K562 (cell line): ENCODE measurements around the gene HTRA3. TPM values are rescaled to one million over a fixed set of nuclear protein-coding genes. Genes with fewer than 3 reads are reported as not detected.

Source experiments
- BCL6 ChIP-seq: fragments of 250-450 bp; sonication (Bioruptor Pico); IDR thresholded peaks from 2 replicates; pipeline ENCODE4 v1.4.0; 2020
- CREB1 ChIP-seq, 2 experiments: sonication (generic) in 1 of 2; formaldehyde crosslinking in 1 of 2; IDR thresholded peaks; 2 replicates each; pipeline versions ENCODE4 v1.6.1 to v1.8.0; 2012 to 2022; ENCODE audit warnings: inconsistent platforms in 1 of 2, mild to moderate bottlenecking in 1 of 2, missing genetic modification reagents in 1 of 2, moderate library complexity in 1 of 2
- FOS ChIP-seq: IDR thresholded peaks from 3 replicates; pipeline ENCODE4 v1.6.1; 2011; ENCODE audit not compliant: insufficient read length; ENCODE audit errors: extremely low read depth
- HNRNPH1 ChIP-seq: fragments of 200-400 bp; formaldehyde crosslinking; optimal IDR thresholded peaks from 2 replicates; pipeline ENCODE3; 2017; ENCODE audit warnings: low read depth, mild to moderate bottlenecking, low read length, moderate library complexity
- ILK ChIP-seq: fragments of 450-650 bp; IDR thresholded peaks from 2 replicates; pipeline ENCODE4 v1.6.1; 2016; ENCODE audit warnings: missing genetic modification characterization, low read depth, mild to moderate bottlenecking, missing compliant biosample characterization, moderate library complexity, borderline replicate concordance
- KAT2B ChIP-seq: IDR thresholded peaks from one replicate; pipeline ENCODE4 v1.6.1; 2012; ENCODE audit warnings: low read depth, mild to moderate bottlenecking, control low read depth, inconsistent platforms, low read length, moderate library complexity
- POLR3A ChIP-seq: IDR thresholded peaks from 2 replicates; pipeline ENCODE4 v1.6.1; 2011; ENCODE audit warnings: borderline replicate concordance, mild to moderate bottlenecking, moderate library complexity; ENCODE audit not compliant: insufficient read length, insufficient read depth; ENCODE audit errors: extremely low read depth
- REST ChIP-seq, 2 experiments: fragments of 450-650 bp; formaldehyde crosslinking in 1 of 2; IDR thresholded peaks; 2 replicates each; pipeline versions ENCODE4 v1.4.0 to v1.6.1; 2014 to 2020; ENCODE audit warnings: mild to moderate bottlenecking in 2 of 2, borderline replicate concordance in 1 of 2, low read depth in 1 of 2
- STAG1 ChIP-seq: sonication (generic); formaldehyde crosslinking; IDR thresholded peaks from 2 replicates; pipeline ENCODE4 v1.5.0; 2020; ENCODE audit warnings: missing genetic modification reagents, borderline replicate concordance
- TCF7 ChIP-seq: sonication (generic); IDR thresholded peaks from 2 replicates; pipeline ENCODE4 v1.6.1; 2016; ENCODE audit warnings: antibody characterized with exemption, borderline replicate concordance
- YBX1 ChIP-seq: fragments of 450-650 bp; IDR thresholded peaks from 2 replicates; pipeline ENCODE4 v1.7.1; 2016; ENCODE audit warnings: mild to moderate bottlenecking
- ZKSCAN3 ChIP-seq: fragments of 250-450 bp; sonication (Bioruptor Pico); IDR thresholded peaks from 2 replicates; pipeline ENCODE4 v1.4.0; 2020
- ZNF699 ChIP-seq: fragments of 250-450 bp; sonication (Bioruptor Pico); IDR thresholded peaks from 2 replicates; pipeline ENCODE4 v1.8.0; 2021; ENCODE audit warnings: mild to moderate bottlenecking, moderate library complexity; ENCODE audit not compliant: insufficient replicate concordance
- polyA plus RNA-seq, 8 experiments: library from polyadenylated mRNA; depleted of rRNA in 4 of 8; stranded (reverse) in 5 of 8; unstranded in 3 of 8; fragments of >200 nt; fragmentation: Nextera tagmentation in 2 of 8; fragmentation: Illumina TruSeq in 1 of 8; extraction: Ambion mirVana in 2 of 8; extraction: Trizol in 1 of 8; gene quantifications; 2 replicates each; pipeline versions ENCODE4 v1.2.1 to v1.2.3, GENCODE V29; 2011 to 2014; ENCODE audit warnings: inconsistent platforms in 1 of 8, missing spikeins in 1 of 8
- total RNA-seq, 7 experiments: library from RNA; depleted of rRNA in 6 of 7; stranded (reverse); fragments of >200 nt in 6 of 7; fragmentation: Illumina TruSeq in 2 of 7; extraction: Trizol in 2 of 7; gene quantifications; 2 replicates each; pipeline versions ENCODE4 v1.2.1 to v1.2.3, GENCODE V29; 2011 to 2021; ENCODE audit warnings: low replicate concordance in 1 of 7
- TF ChIP-seq, protein P1 (sequence below): fragments of 250-450 bp; sonication (Bioruptor Pico); IDR thresholded peaks from 2 replicates; pipeline ENCODE4 v1.5.0; 2021; ENCODE audit warnings: mild to moderate bottlenecking, borderline replicate concordance
- TF ChIP-seq, protein P2 (sequence below): IDR thresholded peaks from 2 replicates; pipeline ENCODE4 v1.6.1; 2011; ENCODE audit warnings: borderline replicate concordance, low read depth, mild to moderate bottlenecking, moderate library complexity, low read length; ENCODE audit not compliant: insufficient read depth, poor library complexity, severe bottlenecking

The HTRA3 gene
- total and polyA plus RNA-seq, 9 of the 15 experiments (the other 6 are each of a cell fraction or from before 2014, with no cell fraction given) = 0.04 TPM; not detected in 8

DNA sequence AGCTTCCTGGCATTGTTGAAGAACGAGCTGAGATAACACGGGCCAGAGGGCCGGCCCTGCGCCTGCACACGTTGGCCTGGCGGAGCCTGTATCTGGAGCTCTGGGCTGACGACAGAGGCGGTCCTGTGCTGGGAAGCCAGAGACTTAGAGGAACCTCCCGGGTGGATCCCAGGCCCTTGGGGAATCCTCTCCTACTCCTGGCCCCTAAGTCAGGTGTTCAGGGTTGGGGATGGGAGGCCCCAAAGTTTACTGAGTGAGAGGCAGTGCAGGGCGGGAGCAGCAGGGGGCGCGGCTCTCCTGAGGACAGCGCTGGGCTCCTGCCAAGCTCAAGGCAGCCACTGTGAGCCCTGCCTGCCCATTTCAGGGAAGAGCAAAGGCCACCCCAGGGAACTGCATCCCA is 2.5 kb upstream of the HTRA3 start (continued):
- TF ChIP-seq POLR3A (no peak), ZKSCAN3 (no peak), YBX1 (no peak), KAT2B (no peak), ILK (tag) (no peak), STAG1 (CRISPR knock-in tag) (peak; percentile 27; the same call in 1 of the 2 replicates), TCF7 (no peak), FOS (no peak), HNRNPH1 (no peak), CREB1 (IDR thresholded peaks at IDR 0.05) (no peak), CREB1 (CRISPR knock-in tag; IDR thresholded peaks at IDR 0.05) (no peak), ZNF699 (CRISPR knock-in tag) (no peak), BCL6 (CRISPR knock-in tag) (no peak), REST (IDR thresholded peaks at IDR 0.05; ENCODE audit: borderline replicate concordance) (peak; percentile 77), REST (CRISPR knock-in tag; IDR thresholded peaks at IDR 0.05; ENCODE audit: low read depth) (no peak)
- TF ChIP-seq, protein P1, sequence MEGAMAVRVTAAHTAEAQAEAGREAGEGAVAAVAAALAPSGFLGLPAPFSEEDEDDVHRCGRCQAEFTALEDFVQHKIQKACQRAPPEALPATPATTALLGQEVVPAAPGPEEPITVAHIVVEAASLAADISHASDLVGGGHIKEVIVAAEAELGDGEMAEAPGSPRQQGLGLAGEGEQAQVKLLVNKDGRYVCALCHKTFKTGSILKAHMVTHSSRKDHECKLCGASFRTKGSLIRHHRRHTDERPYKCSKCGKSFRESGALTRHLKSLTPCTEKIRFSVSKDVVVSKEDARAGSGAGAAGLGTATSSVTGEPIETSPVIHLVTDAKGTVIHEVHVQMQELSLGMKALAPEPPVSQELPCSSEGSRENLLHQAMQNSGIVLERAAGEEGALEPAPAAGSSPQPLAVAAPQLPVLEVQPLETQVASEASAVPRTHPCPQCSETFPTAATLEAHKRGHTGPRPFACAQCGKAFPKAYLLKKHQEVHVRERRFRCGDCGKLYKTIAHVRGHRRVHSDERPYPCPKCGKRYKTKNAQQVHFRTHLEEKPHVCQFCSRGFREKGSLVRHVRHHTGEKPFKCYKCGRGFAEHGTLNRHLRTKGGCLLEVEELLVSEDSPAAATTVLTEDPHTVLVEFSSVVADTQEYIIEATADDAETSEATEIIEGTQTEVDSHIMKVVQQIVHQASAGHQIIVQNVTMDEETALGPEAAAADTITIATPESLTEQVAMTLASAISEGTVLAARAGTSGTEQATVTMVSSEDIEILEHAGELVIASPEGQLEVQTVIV = no peak
- TF ChIP-seq, protein P2, sequence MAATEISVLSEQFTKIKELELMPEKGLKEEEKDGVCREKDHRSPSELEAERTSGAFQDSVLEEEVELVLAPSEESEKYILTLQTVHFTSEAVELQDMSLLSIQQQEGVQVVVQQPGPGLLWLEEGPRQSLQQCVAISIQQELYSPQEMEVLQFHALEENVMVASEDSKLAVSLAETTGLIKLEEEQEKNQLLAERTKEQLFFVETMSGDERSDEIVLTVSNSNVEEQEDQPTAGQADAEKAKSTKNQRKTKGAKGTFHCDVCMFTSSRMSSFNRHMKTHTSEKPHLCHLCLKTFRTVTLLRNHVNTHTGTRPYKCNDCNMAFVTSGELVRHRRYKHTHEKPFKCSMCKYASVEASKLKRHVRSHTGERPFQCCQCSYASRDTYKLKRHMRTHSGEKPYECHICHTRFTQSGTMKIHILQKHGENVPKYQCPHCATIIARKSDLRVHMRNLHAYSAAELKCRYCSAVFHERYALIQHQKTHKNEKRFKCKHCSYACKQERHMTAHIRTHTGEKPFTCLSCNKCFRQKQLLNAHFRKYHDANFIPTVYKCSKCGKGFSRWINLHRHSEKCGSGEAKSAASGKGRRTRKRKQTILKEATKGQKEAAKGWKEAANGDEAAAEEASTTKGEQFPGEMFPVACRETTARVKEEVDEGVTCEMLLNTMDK = peak; percentile 62
